Measurements from ENCODE around the gene C6orf15.

Gene C6orf15

GRCh38 chr6:31112478-31112877 lies at the start of gene C6orf15:
Gene C6orf15, minus strand, starts transcription at chr6:31112575. Its CDS starts 20 bp downstream, at chr6:31112555.
- DNase-seq (ENCODE audit: low read depth, low spot score) = no peak

DNA sequence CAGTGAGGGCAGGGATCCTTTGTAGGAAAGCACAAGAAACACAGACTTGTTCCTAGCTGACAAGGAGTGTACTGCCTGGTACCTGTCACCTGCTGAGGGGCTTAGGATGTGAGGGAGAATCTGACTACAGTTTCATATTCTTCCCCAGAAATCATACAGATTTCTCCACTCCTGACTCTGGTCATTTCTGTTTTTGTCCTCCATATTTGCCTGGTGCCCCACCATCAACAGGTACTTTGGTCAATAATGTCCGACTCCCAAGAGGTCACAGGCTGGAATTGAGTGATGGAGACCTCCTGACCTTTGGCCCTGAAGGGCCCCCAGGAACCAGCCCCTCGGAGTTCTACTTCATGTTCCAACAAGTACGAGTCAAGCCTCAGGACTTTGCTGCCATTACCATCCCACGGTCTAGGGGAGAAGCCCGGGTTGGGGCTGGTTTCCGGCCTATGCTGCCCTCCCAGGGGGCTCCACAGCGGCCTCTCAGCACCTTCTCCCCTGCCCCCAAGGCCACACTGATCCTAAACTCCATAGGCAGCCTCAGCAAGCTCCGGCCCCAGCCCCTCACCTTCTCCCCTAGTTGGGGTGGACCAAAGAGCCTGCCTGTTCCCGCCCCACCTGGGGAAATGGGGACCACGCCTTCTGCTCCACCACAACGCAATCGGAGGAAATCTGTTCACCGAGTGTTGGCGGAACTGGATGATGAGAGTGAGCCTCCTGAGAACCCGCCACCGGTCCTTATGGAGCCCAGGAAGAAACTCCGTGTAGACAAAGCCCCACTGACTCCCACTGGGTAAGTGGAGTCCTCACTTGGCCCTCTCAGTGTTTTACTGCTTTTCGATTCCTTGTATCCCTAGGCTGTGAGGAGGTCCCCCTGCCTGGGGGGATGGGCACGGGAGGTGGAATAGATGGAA lies 49.1 kb upstream of the C6orf15 start:
- DNase-seq (ENCODE audit: low read depth, low spot score) = no peak

DNA sequence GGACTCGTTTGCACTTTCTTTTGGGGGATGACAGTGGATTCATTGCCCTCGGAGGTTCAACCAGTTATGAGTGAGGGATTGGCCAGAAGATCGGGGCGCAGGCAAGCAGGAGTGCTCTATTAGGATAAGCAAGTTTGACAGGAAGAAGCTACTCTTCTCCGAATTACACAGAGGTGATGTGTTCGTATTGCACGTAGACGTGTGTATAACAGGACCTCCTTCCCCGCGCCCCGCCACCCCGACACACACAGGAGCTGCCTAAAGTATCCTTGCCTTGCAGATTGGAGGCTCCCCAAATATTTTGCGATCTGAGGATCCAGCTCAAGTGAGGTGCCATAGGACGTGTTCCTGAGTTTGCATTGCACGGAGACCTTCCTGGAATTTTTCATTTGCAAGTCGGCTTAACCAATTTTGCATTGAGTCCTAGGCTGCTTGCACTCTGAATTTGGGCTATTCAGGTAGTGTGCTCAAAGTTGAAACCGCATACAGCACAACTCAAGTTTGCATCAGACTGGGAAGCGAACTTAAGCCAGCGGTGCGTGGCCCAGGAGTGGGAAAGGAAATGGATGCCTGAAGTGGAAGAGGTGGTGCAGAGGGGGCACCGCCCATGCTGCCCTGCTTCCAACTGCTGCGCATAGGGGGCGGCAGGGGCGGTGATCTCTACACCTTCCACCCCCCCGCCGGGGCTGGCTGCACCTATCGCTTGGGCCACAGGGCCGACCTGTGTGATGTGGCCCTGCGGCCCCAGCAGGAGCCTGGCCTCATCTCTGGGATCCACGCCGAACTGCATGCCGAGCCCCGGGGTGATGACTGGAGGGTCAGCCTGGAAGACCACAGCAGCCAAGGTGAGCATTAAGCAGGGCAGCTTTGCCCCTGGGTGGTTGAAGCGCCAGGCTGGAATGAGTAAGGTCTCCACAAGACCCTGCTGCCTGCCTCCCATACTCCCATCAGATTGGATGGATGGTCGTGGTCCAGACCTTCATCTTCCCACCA lies 46.8 kb upstream of the C6orf15 start:
- DNase-seq (ENCODE audit: low read depth, low spot score) = no peak

- peak; percentile 97 for DNase-seq (ENCODE audit: low read depth, low spot score)
Measured at GRCh38 chr6:31158140-31158862, 45.9 kb upstream of the C6orf15 start, which contains the start of gene TCF19. Gene TCF19, plus strand, starts transcription at chr6:31158589. Its CDS starts 881 bp downstream, at chr6:31159470.

DNA sequence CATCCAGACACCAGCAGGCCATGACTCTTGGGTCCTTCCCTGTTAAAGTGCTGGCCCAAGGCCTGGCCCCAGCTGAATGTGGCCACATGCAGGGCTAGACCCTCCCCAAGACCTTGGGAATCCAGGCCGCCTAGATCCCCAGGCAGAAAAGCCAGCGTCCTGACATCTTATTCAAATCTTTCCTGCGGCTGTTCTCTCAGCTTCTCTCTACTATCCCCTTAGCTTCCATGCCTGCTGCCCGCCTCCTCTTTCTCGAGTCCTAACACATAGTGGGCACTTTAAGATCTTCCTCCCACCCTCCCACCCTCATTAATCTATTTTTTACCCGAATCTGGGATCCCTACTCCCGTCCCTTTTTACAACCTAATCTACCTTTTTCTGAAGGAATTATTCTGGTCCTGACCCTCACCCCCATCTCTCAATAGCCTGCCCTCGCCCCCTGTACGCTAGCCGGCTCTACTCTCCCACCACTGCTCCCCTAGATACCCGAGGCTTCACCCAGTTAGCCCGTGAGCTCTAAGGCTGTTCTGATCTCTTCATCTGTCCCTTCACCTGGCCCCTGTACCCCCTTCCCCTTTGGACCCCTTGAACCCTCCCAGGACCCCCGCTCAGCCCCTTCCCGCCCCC lies 45.3 kb upstream of the C6orf15 start, which contains the start of gene CCHCR1:
TSS of gene CCHCR1 (minus strand) at position 290 of the 627 bp plus-strand sequence. CDS start at position 88, 202 bp downstream.
- no peak for DNase-seq (ENCODE audit: low read depth, low spot score)

GRCh38 chr6:31156641-31157040 lies 44.3 kb upstream of the C6orf15 start:
- DNase-seq (ENCODE audit: low read depth, low spot score) = no peak

- DNase-seq (ENCODE audit: low read depth, low spot score) = no peak
Measured at GRCh38 chr6:31154436-31154835, 42.1 kb upstream of the C6orf15 start.

- no peak for DNase-seq (ENCODE audit: low read depth, low spot score)
Measured at GRCh38 chr6:31152781-31153180, 40.4 kb upstream of the C6orf15 start.

DNA sequence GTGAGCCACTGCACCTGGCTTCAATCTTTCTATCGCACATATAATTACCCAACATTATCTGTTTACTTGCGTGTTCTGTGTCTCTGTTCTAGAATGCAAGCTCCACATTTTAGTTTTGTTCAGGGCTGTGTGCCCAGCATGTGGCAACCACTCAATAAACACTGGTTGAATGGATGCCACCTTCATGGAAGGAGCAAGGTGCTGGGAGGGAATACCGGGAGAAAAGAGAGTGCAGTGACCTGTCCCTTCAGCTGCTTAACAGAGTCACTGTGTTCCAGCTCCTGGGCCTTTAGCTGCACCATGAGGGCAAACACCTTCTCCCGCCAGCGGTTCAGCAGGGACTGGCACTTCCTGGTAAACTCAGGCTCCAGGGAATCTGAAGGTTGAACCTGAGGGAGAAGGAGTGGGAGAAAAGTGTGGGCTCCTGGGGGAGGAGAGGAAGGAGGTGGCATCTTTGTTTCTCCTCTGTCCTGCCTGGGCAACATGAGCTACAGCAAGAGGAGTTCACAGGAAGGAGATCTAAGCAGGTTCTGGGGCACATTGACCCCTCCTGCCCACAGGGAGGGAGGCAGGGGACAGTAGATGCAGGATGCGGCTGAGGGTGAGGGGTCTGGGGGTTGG lies 37.6 kb upstream of the C6orf15 start:
- no peak for DNase-seq (ENCODE audit: low read depth, low spot score)

DNA sequence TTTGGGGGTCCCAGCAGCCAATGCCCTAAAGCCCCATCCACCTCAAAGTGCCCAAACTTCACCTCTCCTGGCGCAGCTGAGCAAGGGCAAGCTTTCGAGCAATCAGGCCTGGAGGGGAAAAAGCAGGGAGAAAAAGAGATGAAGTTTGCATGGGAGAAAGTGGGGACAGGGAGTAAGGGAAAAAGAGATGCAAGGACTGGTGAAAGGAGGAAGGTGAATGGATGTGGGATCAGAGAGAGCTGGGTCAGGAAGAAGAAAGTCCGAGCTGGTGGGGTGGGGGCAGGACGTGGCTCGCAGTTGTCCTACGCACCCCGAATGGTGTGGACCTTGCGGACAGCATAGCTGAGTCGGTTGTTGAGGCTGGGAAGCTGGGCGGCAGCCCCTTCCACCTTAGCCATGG lies 33.0 kb upstream of the C6orf15 start:
- no peak for DNase-seq (ENCODE audit: low read depth, low spot score)

DNA sequence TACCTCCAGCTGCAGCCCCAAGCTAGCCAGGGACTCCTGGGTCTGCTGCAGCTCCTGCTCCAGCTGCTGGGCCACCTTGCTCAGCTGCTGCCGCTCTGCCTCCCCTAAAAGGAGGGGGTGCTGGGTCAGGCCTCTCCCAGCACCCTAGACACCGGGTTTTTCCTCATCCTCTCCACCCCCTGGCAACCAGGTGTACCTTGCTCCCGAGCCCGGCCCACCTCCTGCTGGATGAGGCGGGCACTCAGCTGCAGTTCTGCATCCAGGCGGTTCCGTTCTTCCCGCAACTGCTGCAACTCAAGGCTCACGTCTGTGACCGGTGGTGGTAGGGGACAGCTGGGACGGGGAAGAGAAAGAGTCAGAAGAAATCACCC lies 32.6 kb upstream of the C6orf15 start:
- no peak for DNase-seq (ENCODE audit: low read depth, low spot score)

- DNase-seq (ENCODE audit: low read depth, low spot score) = no peak
Measured at GRCh38 chr6:31144296-31144969, 32.1 kb upstream of the C6orf15 start.

- DNase-seq (ENCODE audit: low read depth, low spot score) = no peak
Measured at GRCh38 chr6:31143148-31143547, 30.8 kb upstream of the C6orf15 start.

DNA sequence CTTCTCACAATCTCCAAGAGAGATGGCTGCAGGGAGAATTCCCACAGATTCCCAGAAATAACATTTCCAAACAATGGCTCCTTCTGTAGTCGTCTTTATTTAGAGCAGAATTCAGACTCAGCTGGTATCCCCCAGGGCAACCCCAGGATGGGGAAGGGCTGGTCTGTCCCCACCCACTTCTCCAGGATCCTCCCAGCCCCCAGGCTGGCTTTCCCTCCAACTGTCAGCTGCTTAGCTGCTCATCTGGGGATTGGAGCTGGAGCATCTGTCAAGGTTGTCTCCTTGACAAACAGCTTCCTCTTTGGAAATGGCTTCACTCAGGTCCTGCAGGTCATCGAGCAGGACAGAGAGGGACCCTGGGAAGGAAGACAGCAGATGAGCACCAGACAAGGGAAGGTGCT lies 30.0 kb upstream of the C6orf15 start:
- no peak for DNase-seq (ENCODE audit: low read depth, low spot score)

DNA sequence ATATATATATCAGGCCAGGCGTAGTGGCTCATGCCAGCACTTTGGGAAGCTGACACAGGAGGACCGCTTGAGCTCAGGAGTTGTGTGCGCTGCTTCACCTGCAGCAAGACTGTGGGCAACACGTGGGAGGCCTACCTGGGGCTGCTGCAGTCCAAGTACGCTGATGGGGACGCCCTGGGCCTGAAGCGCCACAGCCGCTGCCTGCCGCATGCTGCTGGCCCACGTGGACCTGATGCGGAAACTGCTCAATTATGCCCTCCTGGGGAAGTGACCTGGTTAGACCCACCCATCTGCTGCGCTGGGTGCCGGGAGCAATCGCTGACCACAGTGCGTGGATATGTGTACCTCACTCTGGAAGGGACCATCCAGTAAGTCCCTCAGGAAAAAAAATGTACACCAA lies 28.3 kb upstream of the C6orf15 start:
- DNase-seq (ENCODE audit: low read depth, low spot score) = no peak

- no peak for DNase-seq (ENCODE audit: low read depth, low spot score)
Measured at GRCh38 chr6:31139599-31139998, 27.2 kb upstream of the C6orf15 start.

- no peak for DNase-seq (ENCODE audit: low read depth, low spot score)
Measured at GRCh38 chr6:31138982-31139381, 26.6 kb upstream of the C6orf15 start, which contains the start of gene PSORS1C2. Gene PSORS1C2, minus strand, starts transcription at chr6:31139066. Its CDS starts 40 bp downstream, at chr6:31139026.

DNA sequence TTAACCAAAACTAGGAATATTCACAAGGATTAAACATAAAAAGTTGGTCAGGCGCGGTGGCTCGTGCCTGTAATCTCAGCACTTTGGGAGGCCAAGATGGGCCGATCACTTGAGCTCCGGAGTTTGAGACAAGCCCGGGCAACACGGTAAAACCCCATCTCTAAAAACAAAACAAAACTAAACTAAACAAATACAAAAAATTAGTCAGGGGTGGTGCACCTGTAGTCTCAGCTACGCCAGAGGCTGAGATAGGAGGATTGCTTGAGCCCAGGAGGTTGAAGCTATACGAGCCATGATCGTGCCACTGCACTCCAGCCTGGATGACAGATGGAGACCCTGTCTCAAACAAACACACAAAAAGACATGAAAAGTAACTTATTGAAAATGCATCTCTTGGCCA lies 23.3 kb upstream of the C6orf15 start:
- no peak for DNase-seq (ENCODE audit: low read depth, low spot score)

DNA sequence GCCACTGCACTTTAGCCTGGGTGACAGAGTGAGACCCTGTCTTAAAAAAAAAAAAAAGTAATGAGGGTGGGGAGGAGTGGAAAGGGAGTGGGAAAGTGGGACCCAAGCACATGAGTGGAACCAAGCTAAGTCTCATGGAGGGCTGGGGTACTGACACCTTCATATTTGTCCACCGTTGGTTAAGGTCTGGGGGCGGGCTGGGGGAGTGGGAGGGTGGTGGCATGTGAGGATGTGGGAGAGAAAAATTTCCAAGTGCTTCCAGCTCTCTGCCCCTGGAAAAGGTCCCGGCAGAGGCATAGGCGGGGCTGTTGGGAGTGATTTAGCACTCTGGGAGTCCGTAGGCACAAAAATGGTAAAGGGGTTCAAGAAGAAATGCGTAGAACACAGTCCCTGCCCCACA lies 20.4 kb upstream of the C6orf15 start:
- no peak for DNase-seq (ENCODE audit: low read depth, low spot score)

GRCh38 chr6:31131595-31131994 lies 19.2 kb upstream of the C6orf15 start:
- no peak for DNase-seq (ENCODE audit: low read depth, low spot score)

Measured in brain pericyte (primary cell).